ENCODE results near the gene UTP25. TPM values are rescaled to one million over a fixed set of nuclear protein-coding genes. Genes with fewer than 3 reads are reported as not detected.

Gene UTP25
- total and polyA plus RNA-seq, 12 donors, result 2.2 to 11.6 (median 7.8) TPM

DNA sequence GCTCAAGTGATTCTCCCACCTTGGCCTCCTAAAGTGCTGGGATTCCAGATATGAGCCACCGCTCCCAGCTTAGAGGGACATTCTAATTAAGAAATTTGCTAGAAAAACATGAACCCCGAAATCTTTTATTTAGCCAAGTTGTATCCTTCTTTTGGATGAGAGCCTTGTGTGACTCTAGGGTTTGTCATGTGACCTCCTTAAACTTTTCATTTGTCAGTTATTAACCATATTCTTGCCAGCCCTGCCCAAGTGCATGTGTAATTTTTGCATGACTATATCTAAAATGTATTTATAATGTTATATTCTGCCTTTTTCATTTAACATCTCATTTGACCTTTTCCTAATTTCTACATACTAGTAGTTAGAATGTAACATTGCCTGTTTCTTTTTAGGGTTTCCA is 1.9 kb downstream of the UTP25 start:
- 89 to 91% (median 91%) methylated on average over 2 of the region's 2 CpGs for WGBS, 4 donors

DNA sequence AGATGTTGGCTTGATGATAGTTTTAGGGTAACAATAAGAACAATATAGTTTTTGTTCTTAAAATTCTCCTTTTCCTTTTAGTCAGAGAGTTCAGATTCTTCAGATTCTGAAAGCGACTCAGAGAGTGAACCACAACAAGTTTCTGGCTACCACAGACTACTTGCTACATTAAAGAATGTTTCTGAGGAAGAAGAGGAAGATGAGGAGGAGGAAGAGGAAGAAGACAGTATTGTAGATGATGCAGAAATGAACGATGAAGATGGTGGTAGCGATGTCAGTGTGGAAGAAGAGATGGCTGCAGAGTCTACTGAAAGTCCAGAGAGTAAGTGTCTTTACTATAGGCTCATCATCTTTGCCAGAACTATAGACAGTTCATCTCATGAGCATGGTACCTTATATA is 3.0 kb downstream of the UTP25 start:
- Histone ChIP-seq H3K27ac (no peak overlapping the region), H3K36me3 (replicated peaks in 1 of 2) (peaks cover 0 to 49% of the 10 kb centered on the region in 2 donors), H3K27me3 (no peaks in the 10 kb centered on the region), H3K9me3 (replicated peaks in 1 of 3) (no peaks in the 10 kb centered on the region), H3K4me1 (replicated peaks in 1 of 2) (peaks cover 9 to 21% of the 10 kb centered on the region in 2 donors), H3K4me3 (no peak overlapping the region)
- intact Hi-C loops (cut with DNase I), result no loop called here
- TF ChIP-seq, protein P1, sequence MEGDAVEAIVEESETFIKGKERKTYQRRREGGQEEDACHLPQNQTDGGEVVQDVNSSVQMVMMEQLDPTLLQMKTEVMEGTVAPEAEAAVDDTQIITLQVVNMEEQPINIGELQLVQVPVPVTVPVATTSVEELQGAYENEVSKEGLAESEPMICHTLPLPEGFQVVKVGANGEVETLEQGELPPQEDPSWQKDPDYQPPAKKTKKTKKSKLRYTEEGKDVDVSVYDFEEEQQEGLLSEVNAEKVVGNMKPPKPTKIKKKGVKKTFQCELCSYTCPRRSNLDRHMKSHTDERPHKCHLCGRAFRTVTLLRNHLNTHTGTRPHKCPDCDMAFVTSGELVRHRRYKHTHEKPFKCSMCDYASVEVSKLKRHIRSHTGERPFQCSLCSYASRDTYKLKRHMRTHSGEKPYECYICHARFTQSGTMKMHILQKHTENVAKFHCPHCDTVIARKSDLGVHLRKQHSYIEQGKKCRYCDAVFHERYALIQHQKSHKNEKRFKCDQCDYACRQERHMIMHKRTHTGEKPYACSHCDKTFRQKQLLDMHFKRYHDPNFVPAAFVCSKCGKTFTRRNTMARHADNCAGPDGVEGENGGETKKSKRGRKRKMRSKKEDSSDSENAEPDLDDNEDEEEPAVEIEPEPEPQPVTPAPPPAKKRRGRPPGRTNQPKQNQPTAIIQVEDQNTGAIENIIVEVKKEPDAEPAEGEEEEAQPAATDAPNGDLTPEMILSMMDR (IDR thresholded peaks at IDR 0.05), result no peak
- no peak for TF ChIP-seq POLR2A (IDR thresholded peaks at IDR 0.05)
- no peak for DNase-seq
- 86 to 93% (median 87%) methylated on average over 3 of the region's 3 CpGs for WGBS, 4 donors

More for the DNA sequence above, 1.9 kb downstream of the UTP25 start:
- TF ChIP-seq POLR2A (IDR thresholded peaks at IDR 0.05), result no peak
- TF ChIP-seq, protein P1 (IDR thresholded peaks at IDR 0.05), result no peak
- no peaks in the 10 kb centered on the region for H3K9me3 ChIP-seq (replicated peaks in 1 of 3)
- no peak for DNase-seq
- no peak overlapping the region for H3K4me3 ChIP-seq
- H3K27me3 ChIP-seq, result no peaks in the 10 kb centered on the region
- peaks cover 5 to 13% of the 10 kb centered on the region in 2 donors for H3K4me1 ChIP-seq (replicated peaks in 1 of 2)
- intact Hi-C loops (cut with DNase I), result no loop called here
- H3K27ac ChIP-seq, result no peak overlapping the region
- peaks cover 0 to 40% of the 10 kb centered on the region in 2 donors for H3K36me3 ChIP-seq (replicated peaks in 1 of 2)

DNA sequence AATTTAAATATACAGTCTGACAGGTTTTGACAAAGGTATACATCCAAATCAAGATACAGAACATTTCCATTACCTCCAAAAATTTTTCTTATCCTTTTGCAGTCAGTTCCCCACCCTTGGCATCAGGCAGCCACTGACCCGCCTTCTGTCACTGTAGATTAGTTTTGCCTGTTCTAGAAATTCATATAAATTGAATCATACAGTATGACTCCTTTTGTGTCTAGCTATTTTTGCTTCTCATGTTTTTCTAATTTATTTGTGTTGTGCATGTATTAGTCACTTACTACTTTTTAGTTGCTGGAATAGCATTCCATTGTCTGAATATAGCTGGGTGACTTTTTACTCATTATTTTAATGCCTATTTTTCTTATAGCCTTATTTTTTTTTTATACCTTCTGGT is 3.8 kb downstream of the UTP25 start:
- TF ChIP-seq, protein P1 (IDR thresholded peaks at IDR 0.05), result no peak
- intact Hi-C loops (cut with DNase I), result no loop called here
- Histone ChIP-seq H3K27ac (no peak overlapping the region), H3K9me3 (replicated peaks in 1 of 3) (no peaks in the 10 kb centered on the region), H3K4me1 (replicated peaks in 1 of 2) (peaks cover 15 to 30% of the 10 kb centered on the region in 2 donors), H3K4me3 (no peak overlapping the region), H3K36me3 (replicated peaks in 1 of 2) (peaks cover 0 to 49% of the 10 kb centered on the region in 2 donors), H3K27me3 (no peaks in the 10 kb centered on the region)
- DNase-seq, result no peak
- WGBS, 4 donors, result 82 to 100% (median 97%) methylated on average over 1 of the region's 1 CpG

DNA sequence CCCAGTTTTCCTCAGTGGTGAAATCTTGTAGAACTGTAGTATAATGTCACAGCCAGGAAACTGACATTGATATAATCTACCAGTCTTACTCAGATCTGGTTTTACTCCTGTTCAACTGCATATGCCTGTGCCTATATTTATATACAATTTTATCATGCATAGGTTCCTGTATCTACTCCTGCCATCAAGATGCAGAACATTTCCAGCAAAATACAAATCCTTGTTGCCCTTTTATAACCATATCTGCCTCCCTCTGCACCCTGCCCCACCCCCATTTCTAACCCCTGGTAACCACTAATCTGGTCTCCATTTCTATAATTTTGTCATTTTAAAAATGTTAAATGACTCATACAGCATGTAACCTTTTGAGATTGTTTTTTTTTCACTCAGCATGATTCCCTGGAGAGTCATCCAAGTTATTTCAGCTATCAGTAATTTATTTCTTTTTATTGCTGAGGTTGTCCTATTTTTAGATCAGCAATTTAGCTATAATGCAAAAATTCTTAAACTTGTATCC is 8.1 kb downstream of the UTP25 start:
- Histone ChIP-seq H3K4me1 (replicated peaks in 1 of 2) (peaks cover 16 to 41% of the 10 kb centered on the region in 2 donors), H3K27me3 (no peaks in the 10 kb centered on the region), H3K36me3 (replicated peaks in 1 of 2) (peaks cover 0 to 87% of the 10 kb centered on the region in 2 donors), H3K9me3 (replicated peaks in 1 of 3) (no peaks in the 10 kb centered on the region), H3K4me3 (no peak overlapping the region), H3K27ac (peak overlapping the region in 4 of 5 donors; percentile 40 to 85 (median 66))
- peak in 2 of 7 donors; percentile 26 to 49 for DNase-seq
- intact Hi-C loops (cut with DNase I), result no loop called here
- no peak for TF ChIP-seq POLR2A (IDR thresholded peaks at IDR 0.05)
- TF ChIP-seq, protein P1 (IDR thresholded peaks at IDR 0.05), result no peak

Data from adrenal gland (tissue), 12 donors.